Measurements from ENCODE around the gene CDC34. TPM values are rescaled to one million over a fixed set of nuclear protein-coding genes. Genes with fewer than 3 reads are reported as not detected.

The CDC34 gene
- total and polyA plus RNA-seq, 9 of the 15 experiments (the other 6 are each of a cell fraction or from before 2014, with no cell fraction given) = 0.80 to 203 (median 65.5) TPM

DNA sequence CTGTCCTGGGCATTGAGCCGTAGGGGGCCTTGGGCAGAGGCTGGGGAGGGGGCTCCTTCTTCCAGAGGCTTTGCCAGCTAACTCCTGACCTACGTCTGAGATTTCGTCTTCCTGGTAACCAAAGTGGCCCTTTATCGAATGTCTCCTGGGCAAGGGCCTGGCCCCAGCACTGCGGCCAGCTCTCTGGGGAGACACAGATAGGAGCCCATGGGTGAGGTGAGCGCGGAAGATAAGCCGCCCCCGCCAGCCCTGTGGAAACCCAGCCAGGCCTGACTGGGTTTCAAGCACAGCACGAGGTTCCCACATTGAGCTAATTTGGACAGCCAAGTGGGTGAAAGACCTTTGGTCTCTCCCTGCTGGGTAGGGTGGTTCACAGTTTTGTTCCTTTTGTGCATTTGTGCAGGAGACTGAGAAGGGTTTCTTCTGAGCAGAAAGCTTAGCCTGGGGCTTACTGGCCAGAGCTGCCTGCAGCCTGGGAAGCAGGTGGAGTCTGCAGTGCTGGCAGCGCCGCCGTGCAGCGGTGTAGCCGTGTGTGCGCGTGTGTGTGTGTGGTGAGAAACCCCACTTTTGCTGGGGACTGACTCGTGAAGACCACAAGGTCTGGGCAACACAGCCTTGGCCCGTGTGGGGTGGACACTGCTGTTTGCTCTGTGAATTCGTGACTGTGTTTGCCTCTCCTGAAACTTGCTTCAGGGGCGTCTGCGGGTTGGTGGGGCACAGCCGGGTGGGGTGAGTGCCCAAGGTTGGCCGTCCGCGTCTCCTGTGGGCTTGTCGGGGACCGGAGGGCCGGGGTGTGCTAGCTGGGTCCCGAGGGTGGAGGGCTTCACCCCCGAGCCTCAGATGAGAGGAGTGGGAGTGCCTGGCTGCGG, 43.3 kb downstream of the CDC34 start (continued):
- TF ChIP-seq SOX6 (IDR thresholded peaks at IDR 0.05) (peak; percentile 95), CHD4 (IDR thresholded peaks at IDR 0.05; ENCODE audit: insufficient read depth, insufficient replicate concordance, low read depth, low read length, poor library complexity, severe bottlenecking) (no peak), E2F3 (CRISPR knock-in tag; IDR thresholded peaks at IDR 0.05) (no peak), GATAD2B (IDR thresholded peaks at IDR 0.05; ENCODE audit: borderline replicate concordance) (peak; percentile 90), NFIX (CRISPR knock-in tag; IDR thresholded peaks at IDR 0.05; ENCODE audit: low read depth) (no peak), RAD51 (IDR thresholded peaks at IDR 0.05; ENCODE audit: borderline replicate concordance, low read depth) (no peak), BCOR (IDR thresholded peaks at IDR 0.05) (peak; percentile 97), E2F5 (CRISPR knock-in tag; IDR thresholded peaks at IDR 0.05) (no peak), ARID4B (CRISPR knock-in tag; IDR thresholded peaks at IDR 0.05) (peak; percentile 84), ZNF282 (CRISPR knock-in tag; IDR thresholded peaks at IDR 0.05) (no peak), NCOA1 (IDR thresholded peaks at IDR 0.05; ENCODE audit: low read depth) (peak; percentile 86; the same call in 1 of the 2 replicates), SMAD2 (IDR thresholded peaks at IDR 0.05; ENCODE audit: low read depth, low read length) (no peak), ZZZ3 (IDR thresholded peaks at IDR 0.05) (no peak), KLF10 (CRISPR knock-in tag; IDR thresholded peaks at IDR 0.05) (no peak), TAF9B (IDR thresholded peaks at IDR 0.05; ENCODE audit: partially characterized antibody) (no peak)
- TF ChIP-seq, protein P1, sequence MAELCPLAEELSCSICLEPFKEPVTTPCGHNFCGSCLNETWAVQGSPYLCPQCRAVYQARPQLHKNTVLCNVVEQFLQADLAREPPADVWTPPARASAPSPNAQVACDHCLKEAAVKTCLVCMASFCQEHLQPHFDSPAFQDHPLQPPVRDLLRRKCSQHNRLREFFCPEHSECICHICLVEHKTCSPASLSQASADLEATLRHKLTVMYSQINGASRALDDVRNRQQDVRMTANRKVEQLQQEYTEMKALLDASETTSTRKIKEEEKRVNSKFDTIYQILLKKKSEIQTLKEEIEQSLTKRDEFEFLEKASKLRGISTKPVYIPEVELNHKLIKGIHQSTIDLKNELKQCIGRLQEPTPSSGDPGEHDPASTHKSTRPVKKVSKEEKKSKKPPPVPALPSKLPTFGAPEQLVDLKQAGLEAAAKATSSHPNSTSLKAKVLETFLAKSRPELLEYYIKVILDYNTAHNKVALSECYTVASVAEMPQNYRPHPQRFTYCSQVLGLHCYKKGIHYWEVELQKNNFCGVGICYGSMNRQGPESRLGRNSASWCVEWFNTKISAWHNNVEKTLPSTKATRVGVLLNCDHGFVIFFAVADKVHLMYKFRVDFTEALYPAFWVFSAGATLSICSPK (IDR thresholded peaks at IDR 0.05; ENCODE audit: borderline replicate concordance) = no peak
- TF ChIP-seq, protein P2, sequence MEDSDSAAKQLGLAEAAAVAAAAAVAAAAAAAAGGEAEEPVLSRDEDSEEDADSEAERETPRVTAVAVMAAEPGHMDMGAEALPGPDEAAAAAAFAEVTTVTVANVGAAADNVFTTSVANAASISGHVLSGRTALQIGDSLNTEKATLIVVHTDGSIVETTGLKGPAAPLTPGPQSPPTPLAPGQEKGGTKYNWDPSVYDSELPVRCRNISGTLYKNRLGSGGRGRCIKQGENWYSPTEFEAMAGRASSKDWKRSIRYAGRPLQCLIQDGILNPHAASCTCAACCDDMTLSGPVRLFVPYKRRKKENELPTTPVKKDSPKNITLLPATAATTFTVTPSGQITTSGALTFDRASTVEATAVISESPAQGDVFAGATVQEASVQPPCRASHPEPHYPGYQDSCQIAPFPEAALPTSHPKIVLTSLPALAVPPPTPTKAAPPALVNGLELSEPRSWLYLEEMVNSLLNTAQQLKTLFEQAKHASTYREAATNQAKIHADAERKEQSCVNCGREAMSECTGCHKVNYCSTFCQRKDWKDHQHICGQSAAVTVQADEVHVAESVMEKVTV (CRISPR knock-in tag; IDR thresholded peaks at IDR 0.05) = no peak
- TF ChIP-seq, protein P3, sequence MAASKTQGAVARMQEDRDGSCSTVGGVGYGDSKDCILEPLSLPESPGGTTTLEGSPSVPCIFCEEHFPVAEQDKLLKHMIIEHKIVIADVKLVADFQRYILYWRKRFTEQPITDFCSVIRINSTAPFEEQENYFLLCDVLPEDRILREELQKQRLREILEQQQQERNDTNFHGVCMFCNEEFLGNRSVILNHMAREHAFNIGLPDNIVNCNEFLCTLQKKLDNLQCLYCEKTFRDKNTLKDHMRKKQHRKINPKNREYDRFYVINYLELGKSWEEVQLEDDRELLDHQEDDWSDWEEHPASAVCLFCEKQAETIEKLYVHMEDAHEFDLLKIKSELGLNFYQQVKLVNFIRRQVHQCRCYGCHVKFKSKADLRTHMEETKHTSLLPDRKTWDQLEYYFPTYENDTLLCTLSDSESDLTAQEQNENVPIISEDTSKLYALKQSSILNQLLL (CRISPR knock-in tag; IDR thresholded peaks at IDR 0.05; ENCODE audit: borderline replicate concordance) = no peak

Measured in K562 (cell line).